ENCODE measurements around the gene APC2.
"Not testable (repeated sequence)": the region's sequence is repeated elsewhere in the genome, so short reads cannot be mapped to it uniquely, and the experiment has no call there.

DNA sequence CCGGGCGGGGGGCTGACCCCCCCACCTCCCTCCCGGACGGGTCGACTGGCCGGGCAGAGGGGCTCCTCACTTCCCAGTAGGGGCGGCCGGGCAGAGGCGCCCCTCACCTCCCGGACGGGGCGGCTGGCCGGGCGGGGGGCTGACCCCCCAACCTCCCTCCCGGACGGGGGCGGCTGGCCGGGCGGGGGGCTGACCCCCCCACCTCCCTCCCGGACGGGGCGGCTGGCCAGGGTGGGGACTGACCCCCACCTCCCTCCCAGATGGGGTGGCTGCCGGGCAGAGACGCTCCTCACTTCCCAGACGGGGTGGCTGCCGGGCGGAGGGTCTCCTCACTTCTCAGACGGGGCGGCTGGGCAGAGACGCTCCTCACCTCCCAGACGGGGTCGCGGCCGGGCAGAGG, 49.3 kb downstream of the APC2 start:
- TF ChIP-seq CTCF, POLR2A (IDR thresholded peaks at IDR 0.05): not testable (repeated sequence)
